Activated CD8-positive, alpha-beta T cell treated with anti-CD3 and anti-CD28 coated beads for 36 hours (primary cell): Measurements from ENCODE around the gene TBXA2R. TPM values are rescaled to one million over a fixed set of nuclear protein-coding genes. Genes with fewer than 3 reads are reported as not detected.
A peak's percentile ranks its signal among the peaks of the same experiment; 100 is the strongest.

Experiments used
- ATAC-seq: fragments of 200-7000 bp; cut with Tn5 transposase; one replicate; pipeline ENCODE4 v1.10.0; 2021; ENCODE audit warnings: mild to moderate bottlenecking, moderate library complexity
- CTCF ChIA-PET: fragments of 350-600 bp; sonication (Branson Sonifier 250); formaldehyde crosslinking; loops from one replicate; lab custom pipeline; 2021; ENCODE audit warnings: antibody characterized with exemption; lab: Charles Lee
- POLR2A ChIA-PET: fragments of 350-600 bp; sonication (Branson Sonifier 250); formaldehyde crosslinking; loops from one replicate; lab custom pipeline; 2021; ENCODE audit warnings: antibody characterized with exemption; lab: Charles Lee
- DNase-seq: peaks from one replicate; pipeline ENCODE4 v3.0.0-alpha.2; 2020
- H3K27ac Mint-ChIP-seq: one replicate; pipeline ENCODE4 v1.8.0; 2021; ENCODE audit warnings: mild to moderate bottlenecking, mixed read lengths
- H3K27me3 Mint-ChIP-seq: one replicate; pipeline ENCODE4 v1.8.0; 2021; ENCODE audit warnings: mixed read lengths
- H3K36me3 Mint-ChIP-seq: one replicate; pipeline ENCODE4 v1.8.0; 2021; ENCODE audit warnings: low read depth, mixed read lengths
- H3K4me1 Mint-ChIP-seq: one replicate; pipeline ENCODE4 v1.8.0; 2021; ENCODE audit warnings: low read depth, mixed read lengths
- H3K4me3 Mint-ChIP-seq: one replicate; pipeline ENCODE4 v1.8.0; 2021; ENCODE audit warnings: mild to moderate bottlenecking, moderate library complexity, mixed read lengths
- H3K9me3 Mint-ChIP-seq: one replicate; pipeline ENCODE4 v1.8.0; 2021; ENCODE audit warnings: mixed read lengths
- intact Hi-C: fragments of 100-400 bp; cut with micrococcal nuclease; formaldehyde crosslinking; loops from one replicate; pipeline ENCODE4 v1.10.0; 2022
- total RNA-seq, 2 experiments: library from RNA; stranded (reverse); gene quantifications; one replicate each; pipeline ENCODE4 v1.2.3, GENCODE V29; 2021
- TF ChIP-seq, protein P1 (sequence below): fragments of 200-600 bp; IDR thresholded peaks from one replicate; pipeline ENCODE4 v1.8.0; 2022; ENCODE audit warnings: antibody characterized with exemption, mild to moderate bottlenecking

TBXA2R gene
- total RNA-seq, 2 experiments from 2014 or later = 2.7 to 3.0 TPM

DNA sequence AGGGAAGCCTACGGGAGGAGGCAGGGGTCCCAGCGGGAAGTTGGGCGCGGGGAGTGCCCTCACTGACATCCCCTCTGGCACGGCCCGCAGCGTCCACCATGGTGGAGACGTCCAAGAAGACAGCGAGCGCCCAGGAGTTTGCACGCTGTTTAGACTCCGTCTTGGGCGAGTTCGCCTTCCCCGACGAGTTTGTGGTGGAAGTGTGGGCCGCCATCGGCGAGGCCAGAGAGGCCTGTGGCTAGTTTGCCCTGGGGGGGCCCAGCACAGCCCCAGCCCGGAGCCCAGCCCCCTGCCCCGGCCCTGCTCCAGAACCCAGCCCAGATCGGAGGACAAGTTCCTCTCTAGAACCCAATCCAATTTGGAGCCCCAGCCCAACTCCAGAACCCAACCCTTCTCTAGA is 16.7 kb downstream of the TBXA2R start:
- ATAC-seq = no peak
- no peak overlapping the region for H3K4me3 Mint-ChIP-seq

DNA sequence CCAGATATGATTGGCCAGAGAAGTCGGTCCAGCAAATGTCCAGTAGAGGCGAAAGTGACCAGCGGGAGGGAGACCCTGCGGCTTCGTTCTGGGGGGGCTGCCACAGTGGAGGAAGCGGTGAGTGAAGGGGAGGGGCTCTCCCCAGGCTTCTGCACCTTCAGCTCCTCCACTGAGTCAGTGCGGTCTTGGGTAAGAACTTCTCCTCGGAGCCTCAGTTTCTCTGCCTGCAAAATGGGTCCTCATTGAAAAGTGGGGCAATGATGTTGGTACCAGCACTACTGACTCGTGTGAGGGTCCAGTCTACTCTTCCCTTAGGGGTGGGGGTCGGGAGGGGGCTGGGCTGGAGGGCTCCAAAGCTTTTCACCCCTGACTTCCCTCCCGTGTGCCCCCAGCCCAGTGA is 17.2 kb downstream of the TBXA2R start:
- ChIA-PET POLR2A (no interaction called here), CTCF (no interaction called here)
- intact Hi-C loops = no loop called here
- no peaks in the 10 kb centered on the region for H3K9me3 Mint-ChIP-seq
- H3K27ac Mint-ChIP-seq = no peak overlapping the region
- DNase-seq = no peak
- H3K4me1 Mint-ChIP-seq = no peaks in the 10 kb centered on the region
- H3K27me3 Mint-ChIP-seq = no peaks in the 10 kb centered on the region
- no peaks in the 10 kb centered on the region for H3K36me3 Mint-ChIP-seq
- TF ChIP-seq, protein P1, sequence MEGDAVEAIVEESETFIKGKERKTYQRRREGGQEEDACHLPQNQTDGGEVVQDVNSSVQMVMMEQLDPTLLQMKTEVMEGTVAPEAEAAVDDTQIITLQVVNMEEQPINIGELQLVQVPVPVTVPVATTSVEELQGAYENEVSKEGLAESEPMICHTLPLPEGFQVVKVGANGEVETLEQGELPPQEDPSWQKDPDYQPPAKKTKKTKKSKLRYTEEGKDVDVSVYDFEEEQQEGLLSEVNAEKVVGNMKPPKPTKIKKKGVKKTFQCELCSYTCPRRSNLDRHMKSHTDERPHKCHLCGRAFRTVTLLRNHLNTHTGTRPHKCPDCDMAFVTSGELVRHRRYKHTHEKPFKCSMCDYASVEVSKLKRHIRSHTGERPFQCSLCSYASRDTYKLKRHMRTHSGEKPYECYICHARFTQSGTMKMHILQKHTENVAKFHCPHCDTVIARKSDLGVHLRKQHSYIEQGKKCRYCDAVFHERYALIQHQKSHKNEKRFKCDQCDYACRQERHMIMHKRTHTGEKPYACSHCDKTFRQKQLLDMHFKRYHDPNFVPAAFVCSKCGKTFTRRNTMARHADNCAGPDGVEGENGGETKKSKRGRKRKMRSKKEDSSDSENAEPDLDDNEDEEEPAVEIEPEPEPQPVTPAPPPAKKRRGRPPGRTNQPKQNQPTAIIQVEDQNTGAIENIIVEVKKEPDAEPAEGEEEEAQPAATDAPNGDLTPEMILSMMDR = no peak
- no peak overlapping the region for H3K4me3 Mint-ChIP-seq
- ATAC-seq = no peak

More for the DNA sequence above, 16.7 kb downstream of the TBXA2R start:
- ChIA-PET POLR2A (no interaction called here), CTCF (interaction anchor here (1.3 kb wide), 2 partner anchors 105 to 117 kb away, joined by 3 to 5 read pairs; no protein-coding TSS in a partner anchor)
- DNase-seq = no peak
- H3K27ac Mint-ChIP-seq = no peak overlapping the region
- no peaks in the 10 kb centered on the region for H3K9me3 Mint-ChIP-seq
- intact Hi-C loops = no loop called here
- no peaks in the 10 kb centered on the region for H3K4me1 Mint-ChIP-seq
- no peaks in the 10 kb centered on the region for H3K27me3 Mint-ChIP-seq
- TF ChIP-seq, protein P1 = no peak
- H3K36me3 Mint-ChIP-seq = no peaks in the 10 kb centered on the region

DNA sequence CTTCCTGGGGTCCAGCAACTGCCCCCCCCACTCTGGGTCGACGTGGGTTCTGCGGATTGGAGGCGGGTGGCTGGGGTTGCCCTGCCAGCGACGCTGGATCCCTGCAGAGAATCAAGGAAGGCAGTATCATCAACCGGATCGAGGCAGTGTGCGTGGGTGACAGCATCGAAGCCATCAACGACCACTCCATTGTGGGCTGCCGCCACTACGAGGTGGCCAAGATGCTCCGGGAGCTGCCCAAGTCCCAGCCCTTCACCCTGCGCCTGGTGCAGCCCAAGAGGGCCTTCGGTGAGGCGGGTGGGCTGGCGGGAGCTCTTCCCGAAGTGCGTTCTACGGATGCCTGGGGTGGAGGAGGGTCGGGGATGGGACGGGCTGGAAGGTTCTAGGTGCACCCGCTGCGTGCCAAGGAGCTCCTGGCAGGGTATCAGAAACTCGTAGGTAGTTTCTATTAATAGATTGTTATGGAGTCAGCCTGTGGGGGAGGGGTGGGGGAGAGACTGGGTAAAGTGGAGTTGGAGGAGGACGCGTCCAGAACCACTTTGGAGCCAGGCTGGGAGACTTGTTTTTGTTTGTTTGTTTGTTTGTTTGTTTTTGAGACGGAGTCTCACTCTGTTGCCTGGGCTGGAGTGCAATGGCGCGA is 19.8 kb downstream of the TBXA2R start:
- CTCF ChIA-PET = interaction anchor here (0.6 to 1.3 kb wide), 7 partner anchors 9 to 114 kb away, joined by 3 to 5 read pairs (median 3); no protein-coding TSS in a partner anchor
- H3K27ac Mint-ChIP-seq = no peak overlapping the region
- intact Hi-C loops = no loop called here
- H3K4me3 Mint-ChIP-seq = no peak overlapping the region
- H3K27me3 Mint-ChIP-seq = no peaks in the 10 kb centered on the region
- ATAC-seq (no peak), DNase-seq (no peak)
- no peaks in the 10 kb centered on the region for H3K36me3 Mint-ChIP-seq
- POLR2A ChIA-PET = no interaction called here
- no peaks in the 10 kb centered on the region for H3K9me3 Mint-ChIP-seq
- TF ChIP-seq, protein P1 = no peak
- H3K4me1 Mint-ChIP-seq = no peaks in the 10 kb centered on the region

DNA sequence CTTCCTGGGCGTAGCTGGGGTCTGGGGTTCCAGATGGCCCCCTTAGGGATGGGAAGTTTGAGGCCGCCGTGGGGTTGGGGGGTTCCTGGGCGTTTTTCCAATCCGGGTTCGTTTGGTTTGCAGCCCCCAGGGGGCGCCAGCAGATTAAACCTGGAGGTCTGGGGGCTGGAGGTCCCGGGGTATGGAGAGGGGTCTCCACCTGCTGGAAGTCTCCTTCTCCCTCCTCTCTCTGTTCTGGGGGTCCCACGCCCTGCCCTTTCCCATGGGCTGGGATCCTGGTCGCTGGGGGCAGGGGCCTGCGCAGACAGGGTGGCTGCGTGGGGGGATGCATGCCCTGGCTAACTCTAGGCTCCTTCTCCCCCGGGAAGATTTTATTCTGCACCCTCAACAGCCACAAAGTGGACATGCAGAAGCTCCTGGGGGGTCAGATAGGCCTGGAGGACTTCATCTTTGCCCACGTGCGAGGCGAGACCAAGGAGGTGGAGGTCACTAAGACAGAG is 20.5 kb downstream of the TBXA2R start:
- TF ChIP-seq, protein P1 = peak; percentile 84
- no peaks in the 10 kb centered on the region for H3K27me3 Mint-ChIP-seq
- ChIA-PET CTCF (interaction anchor here (0.7 to 2.3 kb wide), 12 partner anchors 8 to 107 kb away, joined by 3 to 16 read pairs (median 4); no protein-coding TSS in a partner anchor), POLR2A (no interaction called here)
- intact Hi-C loops = no loop called here
- H3K4me1 Mint-ChIP-seq = no peaks in the 10 kb centered on the region
- H3K36me3 Mint-ChIP-seq = no peaks in the 10 kb centered on the region
- H3K9me3 Mint-ChIP-seq = no peaks in the 10 kb centered on the region
- H3K4me3 Mint-ChIP-seq = no peak overlapping the region
- no peak overlapping the region for H3K27ac Mint-ChIP-seq
- ATAC-seq (peak; percentile 47), DNase-seq (peak; percentile 60)
